Liver (tissue), 9 donors: ENCODE measurements around the gene SEMA4D. TPM values are rescaled to one million over a fixed set of nuclear protein-coding genes. Genes with fewer than 3 reads are reported as not detected.
A peak's percentile ranks its signal among the peaks of the same experiment; 100 is the strongest.

ENCODE experiments used
- DNase-seq: peaks from one replicate; pipeline ENCODE4 v3.0.0-alpha.2; 2017; ENCODE audit warnings: low spot score
- H3K27ac ChIP-seq, 2 donors: one replicate each; pipeline ENCODE4 v1.7.0; 2013; ENCODE audit warnings: inconsistent platforms in 2 of 2, low read length in 2 of 2, control low read depth in 1 of 2, low read depth in 1 of 2, mild to moderate bottlenecking in 1 of 2
- H3K27me3 ChIP-seq, 4 donors: one replicate each; pipeline versions ENCODE4 v1.6.1 to v1.7.0; 2013; ENCODE audit warnings: low read length in 3 of 4, inconsistent platforms in 1 of 4, mild to moderate bottlenecking in 1 of 4, moderate library complexity in 1 of 4; ENCODE audit not compliant: control insufficient read depth in 4 of 4, insufficient read depth in 4 of 4
- H3K36me3 ChIP-seq, 4 donors: one replicate each; pipeline versions ENCODE4 v1.6.1 to v1.7.0; 2013; ENCODE audit warnings: low read length in 3 of 4, mild to moderate bottlenecking in 3 of 4, low read depth in 1 of 4, moderate library complexity in 1 of 4; ENCODE audit not compliant: control insufficient read depth in 4 of 4, insufficient read depth in 3 of 4
- H3K4me1 ChIP-seq, 4 donors: one replicate each; pipeline versions ENCODE4 v1.6.1 to v1.7.0; 2013; ENCODE audit warnings: low read length in 3 of 4, mild to moderate bottlenecking in 3 of 4, moderate library complexity in 1 of 4; ENCODE audit not compliant: control insufficient read depth in 4 of 4, insufficient read depth in 4 of 4
- H3K4me3 ChIP-seq, 3 donors: one replicate each; pipeline versions ENCODE4 v1.6.1 to v1.7.0; 2013; ENCODE audit warnings: low read length in 3 of 3, control low read depth in 1 of 3, low read depth in 1 of 3, mild to moderate bottlenecking in 1 of 3
- H3K9ac ChIP-seq, 2 donors: one replicate each; pipeline ENCODE4 v1.7.0; 2013; ENCODE audit warnings: low read length in 2 of 2, mild to moderate bottlenecking in 2 of 2, moderate library complexity in 2 of 2, control low read depth in 1 of 2, low read depth in 1 of 2
- H3K9me3 ChIP-seq, 4 donors: one replicate each; pipeline versions ENCODE4 v1.6.1 to v1.7.0; 2013; ENCODE audit warnings: low read length in 3 of 4; ENCODE audit not compliant: control insufficient read depth in 4 of 4
- EGR1 ChIP-seq, 2 donors: IDR thresholded peaks; 2 replicates each; pipeline ENCODE4 v1.6.1; 2016 to 2018; ENCODE audit warnings: antibody characterized with exemption in 2 of 2, low read depth in 2 of 2
- FOXA1 ChIP-seq: IDR thresholded peaks from 2 replicates; pipeline ENCODE4 v1.6.1; 2016; ENCODE audit warnings: antibody characterized with exemption
- FOXA2 ChIP-seq: IDR thresholded peaks from 2 replicates; pipeline ENCODE4 v1.6.1; 2016; ENCODE audit warnings: antibody characterized with exemption
- GABPA ChIP-seq, 2 donors: IDR thresholded peaks in 1 of 2; conservative IDR thresholded peaks in 1 of 2; 2 replicates each; pipeline ENCODE4 v1.6.1; 2016; ENCODE audit warnings: antibody characterized with exemption in 2 of 2, mild to moderate bottlenecking in 1 of 2, moderate library complexity in 1 of 2
- HNF4A ChIP-seq, 2 donors: conservative IDR thresholded peaks; 2 replicates each; pipeline ENCODE4 v1.6.1; 2016; ENCODE audit warnings: antibody characterized with exemption in 2 of 2, mild to moderate bottlenecking in 2 of 2
- HNF4G ChIP-seq: IDR thresholded peaks from 2 replicates; pipeline ENCODE4 v1.6.1; 2016; ENCODE audit warnings: antibody characterized with exemption
- JUND ChIP-seq, 2 donors: IDR thresholded peaks; 2 replicates each; pipeline ENCODE4 v1.6.1; 2016; ENCODE audit warnings: antibody characterized with exemption in 2 of 2
- NR2F2 ChIP-seq: IDR thresholded peaks from 2 replicates; pipeline ENCODE4 v1.6.1; 2016; ENCODE audit warnings: antibody characterized with exemption
- RAD21 ChIP-seq, 2 donors: IDR thresholded peaks; 2 replicates each; pipeline ENCODE4 v1.6.1; 2016; ENCODE audit warnings: antibody characterized with exemption in 2 of 2, mild to moderate bottlenecking in 2 of 2
- RXRA ChIP-seq, 2 donors: IDR thresholded peaks; 2 replicates each; pipeline ENCODE4 v1.6.1; 2017 to 2018; ENCODE audit warnings: antibody characterized with exemption in 2 of 2, mild to moderate bottlenecking in 1 of 2
- SP1 ChIP-seq: IDR thresholded peaks from 2 replicates; pipeline ENCODE4 v1.6.1; 2018; ENCODE audit warnings: antibody characterized with exemption, mild to moderate bottlenecking
- TAF1 ChIP-seq: conservative IDR thresholded peaks from 2 replicates; pipeline ENCODE4 v1.6.1; 2016; ENCODE audit warnings: antibody characterized with exemption, mild to moderate bottlenecking
- YY1 ChIP-seq: IDR thresholded peaks from 2 replicates; pipeline ENCODE4 v1.6.1; 2016; ENCODE audit warnings: antibody characterized with exemption, mild to moderate bottlenecking
- WGBS: extraction: QIAGEN DNeasy Blood & Tissue Kit; methylation state at CpG from one replicate; pipeline ENCODE4 v1.1.7; 2013; 5-methylcytosine and 5-hydroxymethylcytosine counted together
- polyA plus RNA-seq, 2 donors: library from polyadenylated mRNA; stranded (reverse) in 1 of 2; unstranded in 1 of 2; fragments of 200-250 nt in 1 of 2; fragments of >200 nt in 1 of 2; fragmentation: Nextera tagmentation in 1 of 2; extraction: Ambion mirVana in 1 of 2; gene quantifications; one replicate each; pipeline versions ENCODE4 v1.2.1 to v1.2.3, GENCODE V29; 2013 to 2015
- total RNA-seq, 2 donors: library from RNA; depleted of rRNA; stranded (reverse); fragments of >200 nt; gene quantifications; one replicate each; pipeline ENCODE4 v1.2.3, GENCODE V29; 2014
- TF ChIP-seq, protein P1 (sequence below): fragments of 150-350 bp; IDR thresholded peaks from 2 replicates; pipeline ENCODE4 v1.5.1; 2017; ENCODE audit warnings: improper control_type of control experiment, low read depth, low read length; ENCODE audit not compliant: missing input control
- TF ChIP-seq, protein P2 (sequence below): IDR thresholded peaks from 2 replicates; pipeline ENCODE4 v1.6.1; 2016; ENCODE audit warnings: antibody characterized with exemption
- TF ChIP-seq, protein P3 (sequence below): IDR thresholded peaks from 2 replicates; pipeline ENCODE4 v1.6.1; 2016; ENCODE audit warnings: antibody characterized with exemption, mild to moderate bottlenecking
- TF ChIP-seq, protein P4 (sequence below): IDR thresholded peaks from 2 replicates; pipeline ENCODE4 v1.6.1; 2016; ENCODE audit warnings: antibody characterized with exemption
- TF ChIP-seq, protein P5 (sequence below): IDR thresholded peaks from 2 replicates; pipeline ENCODE4 v1.6.1; 2016; ENCODE audit warnings: antibody characterized with exemption
- donor health status: healthy.
- donor health status: healthy.
- donor health status: healthy.
- donor health status: healthy.
- donor health status: healthy.

The SEMA4D gene
- total and polyA plus RNA-seq, 4 donors: 1.4 to 12.0 (median 4.1) TPM

DNA sequence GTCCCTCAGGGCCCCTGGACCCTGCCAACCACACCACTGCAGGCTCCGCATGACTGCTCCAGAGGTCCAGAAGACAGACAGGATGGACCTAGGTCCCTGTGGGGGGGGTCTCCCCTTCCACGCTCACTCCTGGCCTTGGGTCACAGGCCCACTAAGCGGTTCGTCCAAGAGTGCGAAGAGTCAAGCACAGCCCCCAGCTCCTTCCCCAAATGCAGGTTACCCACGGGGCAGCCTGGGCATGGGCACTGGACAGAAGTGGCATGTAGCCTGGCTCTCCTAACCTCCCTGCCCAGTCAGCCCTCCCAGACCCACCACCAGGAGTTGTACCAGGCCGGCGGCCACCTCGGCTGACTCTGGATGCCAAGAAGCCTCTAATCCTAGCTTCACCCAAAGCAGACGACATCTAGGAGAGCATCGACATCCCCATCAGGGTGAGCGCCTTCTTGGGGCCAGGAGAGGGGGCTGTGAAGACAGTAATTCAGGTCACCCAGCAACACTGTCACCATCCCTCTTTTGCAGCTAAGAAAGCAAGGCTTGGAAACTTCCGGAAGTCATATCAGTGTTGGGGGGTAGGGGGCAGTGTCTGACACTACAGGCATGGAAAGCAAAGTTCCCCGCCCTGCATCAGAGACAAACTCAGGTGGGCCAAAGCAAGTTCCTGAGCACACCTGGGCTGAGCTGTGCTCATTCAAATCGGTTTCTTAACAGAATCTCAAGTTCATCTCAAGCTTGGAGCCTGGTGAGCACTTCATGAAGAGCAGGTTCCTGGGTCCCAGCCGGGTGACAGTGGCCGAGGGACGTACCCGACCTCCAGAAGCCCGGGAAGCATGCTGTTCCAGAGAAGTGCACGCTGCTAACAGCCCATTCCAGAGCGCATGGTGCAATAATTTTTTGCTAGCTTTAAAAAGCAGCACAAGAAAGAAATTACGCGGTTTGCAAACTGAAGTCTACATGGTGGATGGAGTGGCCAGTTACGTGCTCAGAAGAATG lies 68.7 kb downstream of the SEMA4D start:
- Histone ChIP-seq H3K9ac (no peak overlapping the region), H3K4me1 (no peaks in the 10 kb centered on the region), H3K4me3 (no peak overlapping the region), H3K36me3 (no peaks in the 10 kb centered on the region), H3K27me3 (no peaks in the 10 kb centered on the region), H3K9me3 (no peaks in the 10 kb centered on the region), H3K27ac (no peak overlapping the region)
- TF ChIP-seq, protein P1, sequence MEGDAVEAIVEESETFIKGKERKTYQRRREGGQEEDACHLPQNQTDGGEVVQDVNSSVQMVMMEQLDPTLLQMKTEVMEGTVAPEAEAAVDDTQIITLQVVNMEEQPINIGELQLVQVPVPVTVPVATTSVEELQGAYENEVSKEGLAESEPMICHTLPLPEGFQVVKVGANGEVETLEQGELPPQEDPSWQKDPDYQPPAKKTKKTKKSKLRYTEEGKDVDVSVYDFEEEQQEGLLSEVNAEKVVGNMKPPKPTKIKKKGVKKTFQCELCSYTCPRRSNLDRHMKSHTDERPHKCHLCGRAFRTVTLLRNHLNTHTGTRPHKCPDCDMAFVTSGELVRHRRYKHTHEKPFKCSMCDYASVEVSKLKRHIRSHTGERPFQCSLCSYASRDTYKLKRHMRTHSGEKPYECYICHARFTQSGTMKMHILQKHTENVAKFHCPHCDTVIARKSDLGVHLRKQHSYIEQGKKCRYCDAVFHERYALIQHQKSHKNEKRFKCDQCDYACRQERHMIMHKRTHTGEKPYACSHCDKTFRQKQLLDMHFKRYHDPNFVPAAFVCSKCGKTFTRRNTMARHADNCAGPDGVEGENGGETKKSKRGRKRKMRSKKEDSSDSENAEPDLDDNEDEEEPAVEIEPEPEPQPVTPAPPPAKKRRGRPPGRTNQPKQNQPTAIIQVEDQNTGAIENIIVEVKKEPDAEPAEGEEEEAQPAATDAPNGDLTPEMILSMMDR: peak; percentile 7
- peak in 1 of 2 donors; percentile 50 for TF ChIP-seq RAD21 (IDR thresholded peaks at IDR 0.05)
- TF ChIP-seq, protein P2, sequence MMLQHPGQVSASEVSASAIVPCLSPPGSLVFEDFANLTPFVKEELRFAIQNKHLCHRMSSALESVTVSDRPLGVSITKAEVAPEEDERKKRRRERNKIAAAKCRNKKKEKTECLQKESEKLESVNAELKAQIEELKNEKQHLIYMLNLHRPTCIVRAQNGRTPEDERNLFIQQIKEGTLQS: no peak
- WGBS: 92% methylated on average over 25 of the region's 25 CpGs
- no peak for DNase-seq

DNA sequence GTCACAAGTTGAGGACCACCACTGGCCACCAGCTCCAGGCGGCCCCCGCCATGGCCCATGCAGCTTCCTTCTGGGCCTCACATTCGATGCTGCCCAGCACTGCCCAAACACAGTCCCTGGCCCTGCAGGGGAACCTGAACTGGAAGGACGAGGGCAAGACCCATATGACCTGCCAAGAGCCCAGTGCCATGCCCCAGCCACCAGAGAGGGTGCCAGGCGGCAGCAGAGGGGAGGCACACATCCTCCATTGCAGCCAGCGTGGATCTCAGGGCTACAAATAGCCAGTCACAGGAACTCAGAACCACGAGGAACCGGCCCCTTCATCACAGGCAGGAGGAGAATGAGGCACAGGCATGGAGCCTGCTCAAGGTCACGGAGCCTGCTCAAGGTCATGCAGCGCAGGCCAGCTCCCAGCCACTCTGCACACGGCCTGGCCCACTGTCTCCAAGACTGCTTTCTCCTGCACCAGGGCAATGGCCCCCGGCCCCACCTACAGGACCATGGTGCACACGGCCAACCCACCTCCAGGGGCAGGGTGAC lies 69.6 kb downstream of the SEMA4D start:
- H3K4me3 ChIP-seq: no peak overlapping the region
- H3K9ac ChIP-seq: no peak overlapping the region
- no peaks in the 10 kb centered on the region for H3K27me3 ChIP-seq
- 89% methylated on average over 13 of the region's 13 CpGs for WGBS
- H3K4me1 ChIP-seq: no peaks in the 10 kb centered on the region
- no peak for DNase-seq
- H3K9me3 ChIP-seq: no peaks in the 10 kb centered on the region
- TF ChIP-seq YY1: no peak
- TF ChIP-seq EGR1 (IDR thresholded peaks at IDR 0.05; ENCODE audit: low read depth in 2 of 2): no peak
- no peak for TF ChIP-seq RAD21 (IDR thresholded peaks at IDR 0.05)
- TF ChIP-seq, protein P3, sequence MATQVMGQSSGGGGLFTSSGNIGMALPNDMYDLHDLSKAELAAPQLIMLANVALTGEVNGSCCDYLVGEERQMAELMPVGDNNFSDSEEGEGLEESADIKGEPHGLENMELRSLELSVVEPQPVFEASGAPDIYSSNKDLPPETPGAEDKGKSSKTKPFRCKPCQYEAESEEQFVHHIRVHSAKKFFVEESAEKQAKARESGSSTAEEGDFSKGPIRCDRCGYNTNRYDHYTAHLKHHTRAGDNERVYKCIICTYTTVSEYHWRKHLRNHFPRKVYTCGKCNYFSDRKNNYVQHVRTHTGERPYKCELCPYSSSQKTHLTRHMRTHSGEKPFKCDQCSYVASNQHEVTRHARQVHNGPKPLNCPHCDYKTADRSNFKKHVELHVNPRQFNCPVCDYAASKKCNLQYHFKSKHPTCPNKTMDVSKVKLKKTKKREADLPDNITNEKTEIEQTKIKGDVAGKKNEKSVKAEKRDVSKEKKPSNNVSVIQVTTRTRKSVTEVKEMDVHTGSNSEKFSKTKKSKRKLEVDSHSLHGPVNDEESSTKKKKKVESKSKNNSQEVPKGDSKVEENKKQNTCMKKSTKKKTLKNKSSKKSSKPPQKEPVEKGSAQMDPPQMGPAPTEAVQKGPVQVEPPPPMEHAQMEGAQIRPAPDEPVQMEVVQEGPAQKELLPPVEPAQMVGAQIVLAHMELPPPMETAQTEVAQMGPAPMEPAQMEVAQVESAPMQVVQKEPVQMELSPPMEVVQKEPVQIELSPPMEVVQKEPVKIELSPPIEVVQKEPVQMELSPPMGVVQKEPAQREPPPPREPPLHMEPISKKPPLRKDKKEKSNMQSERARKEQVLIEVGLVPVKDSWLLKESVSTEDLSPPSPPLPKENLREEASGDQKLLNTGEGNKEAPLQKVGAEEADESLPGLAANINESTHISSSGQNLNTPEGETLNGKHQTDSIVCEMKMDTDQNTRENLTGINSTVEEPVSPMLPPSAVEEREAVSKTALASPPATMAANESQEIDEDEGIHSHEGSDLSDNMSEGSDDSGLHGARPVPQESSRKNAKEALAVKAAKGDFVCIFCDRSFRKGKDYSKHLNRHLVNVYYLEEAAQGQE: no peak
- TF ChIP-seq, protein P4, sequence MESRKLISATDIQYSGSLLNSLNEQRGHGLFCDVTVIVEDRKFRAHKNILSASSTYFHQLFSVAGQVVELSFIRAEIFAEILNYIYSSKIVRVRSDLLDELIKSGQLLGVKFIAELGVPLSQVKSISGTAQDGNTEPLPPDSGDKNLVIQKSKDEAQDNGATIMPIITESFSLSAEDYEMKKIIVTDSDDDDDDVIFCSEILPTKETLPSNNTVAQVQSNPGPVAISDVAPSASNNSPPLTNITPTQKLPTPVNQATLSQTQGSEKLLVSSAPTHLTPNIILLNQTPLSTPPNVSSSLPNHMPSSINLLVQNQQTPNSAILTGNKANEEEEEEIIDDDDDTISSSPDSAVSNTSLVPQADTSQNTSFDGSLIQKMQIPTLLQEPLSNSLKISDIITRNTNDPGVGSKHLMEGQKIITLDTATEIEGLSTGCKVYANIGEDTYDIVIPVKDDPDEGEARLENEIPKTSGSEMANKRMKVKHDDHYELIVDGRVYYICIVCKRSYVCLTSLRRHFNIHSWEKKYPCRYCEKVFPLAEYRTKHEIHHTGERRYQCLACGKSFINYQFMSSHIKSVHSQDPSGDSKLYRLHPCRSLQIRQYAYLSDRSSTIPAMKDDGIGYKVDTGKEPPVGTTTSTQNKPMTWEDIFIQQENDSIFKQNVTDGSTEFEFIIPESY: no peak
- TF ChIP-seq SP1: no peak
- no peak for TF ChIP-seq HNF4A (conservative IDR thresholded peaks at IDR 0.05)
- TF ChIP-seq, protein P2: no peak
- TF ChIP-seq TAF1: no peak
- TF ChIP-seq HNF4G: no peak
- TF ChIP-seq GABPA (IDR thresholded peaks at IDR 0.05 in 1 of 2, conservative IDR thresholded peaks at IDR 0.05 in 1 of 2): no peak
- TF ChIP-seq, protein P1: no peak
- TF ChIP-seq RXRA (IDR thresholded peaks at IDR 0.05): no peak
- TF ChIP-seq NR2F2: no peak
- no peak for TF ChIP-seq FOXA1
- TF ChIP-seq, protein P5, sequence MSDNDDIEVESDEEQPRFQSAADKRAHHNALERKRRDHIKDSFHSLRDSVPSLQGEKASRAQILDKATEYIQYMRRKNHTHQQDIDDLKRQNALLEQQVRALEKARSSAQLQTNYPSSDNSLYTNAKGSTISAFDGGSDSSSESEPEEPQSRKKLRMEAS: no peak
- no peak for TF ChIP-seq JUND (IDR thresholded peaks at IDR 0.05)
- no peak for TF ChIP-seq FOXA2
- H3K27ac ChIP-seq: no peak overlapping the region
- H3K36me3 ChIP-seq: no peaks in the 10 kb centered on the region
